HG03575 (cell line): ENCODE results near the gene USP9Y.
"Not testable (repeated sequence)": the region's sequence is repeated elsewhere in the genome, so short reads cannot be mapped to it uniquely, and the experiment has no call there.

Experiments used
- ATAC-seq: cut with Tn5 transposase; IDR thresholded peaks from one replicate; pipeline ENCODE4 v1.9.1; 2021; ENCODE audit not compliant: unreplicated experiment, insufficient number of reproducible peaks, low FRiP score; ENCODE audit errors: extremely low read depth

The USP9Y gene, protein sequence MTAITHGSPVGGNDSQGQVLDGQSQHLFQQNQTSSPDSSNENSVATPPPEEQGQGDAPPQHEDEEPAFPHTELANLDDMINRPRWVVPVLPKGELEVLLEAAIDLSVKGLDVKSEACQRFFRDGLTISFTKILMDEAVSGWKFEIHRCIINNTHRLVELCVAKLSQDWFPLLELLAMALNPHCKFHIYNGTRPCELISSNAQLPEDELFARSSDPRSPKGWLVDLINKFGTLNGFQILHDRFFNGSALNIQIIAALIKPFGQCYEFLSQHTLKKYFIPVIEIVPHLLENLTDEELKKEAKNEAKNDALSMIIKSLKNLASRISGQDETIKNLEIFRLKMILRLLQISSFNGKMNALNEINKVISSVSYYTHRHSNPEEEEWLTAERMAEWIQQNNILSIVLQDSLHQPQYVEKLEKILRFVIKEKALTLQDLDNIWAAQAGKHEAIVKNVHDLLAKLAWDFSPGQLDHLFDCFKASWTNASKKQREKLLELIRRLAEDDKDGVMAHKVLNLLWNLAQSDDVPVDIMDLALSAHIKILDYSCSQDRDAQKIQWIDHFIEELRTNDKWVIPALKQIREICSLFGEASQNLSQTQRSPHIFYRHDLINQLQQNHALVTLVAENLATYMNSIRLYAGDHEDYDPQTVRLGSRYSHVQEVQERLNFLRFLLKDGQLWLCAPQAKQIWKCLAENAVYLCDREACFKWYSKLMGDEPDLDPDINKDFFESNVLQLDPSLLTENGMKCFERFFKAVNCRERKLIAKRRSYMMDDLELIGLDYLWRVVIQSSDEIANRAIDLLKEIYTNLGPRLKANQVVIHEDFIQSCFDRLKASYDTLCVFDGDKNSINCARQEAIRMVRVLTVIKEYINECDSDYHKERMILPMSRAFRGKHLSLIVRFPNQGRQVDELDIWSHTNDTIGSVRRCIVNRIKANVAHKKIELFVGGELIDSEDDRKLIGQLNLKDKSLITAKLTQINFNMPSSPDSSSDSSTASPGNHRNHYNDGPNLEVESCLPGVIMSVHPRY (N-terminal part only)

DNA sequence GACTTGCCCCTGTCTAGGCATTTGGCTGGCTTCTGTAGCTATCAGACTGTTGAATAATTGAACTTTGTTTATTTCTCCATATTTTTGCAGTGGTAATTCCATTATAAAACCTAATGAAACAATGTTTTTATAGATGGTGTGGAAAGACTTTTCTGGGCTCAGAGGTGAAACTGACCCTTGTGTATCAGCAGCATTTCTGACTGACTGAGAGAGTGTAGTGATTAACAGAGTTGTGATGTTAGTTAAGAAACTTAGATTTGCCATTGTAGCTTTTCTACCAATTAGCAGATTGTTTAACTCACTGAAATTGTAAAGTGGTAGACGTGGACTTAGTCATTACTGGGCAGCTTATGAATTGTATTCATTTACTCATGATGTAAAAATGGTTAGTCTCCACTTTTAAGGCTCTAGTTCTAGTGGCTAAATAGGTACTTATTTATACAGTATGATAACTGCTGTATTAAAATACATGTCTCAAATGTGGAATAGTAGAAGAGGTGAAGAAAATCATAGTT lies at the start of gene USP9Y:
USP9Y (plus strand) TSS at position 51 of the 515 bp plus-strand sequence. CDS start 8,217 bp downstream, outside the sequence.
- ATAC-seq, result no peak

DNA sequence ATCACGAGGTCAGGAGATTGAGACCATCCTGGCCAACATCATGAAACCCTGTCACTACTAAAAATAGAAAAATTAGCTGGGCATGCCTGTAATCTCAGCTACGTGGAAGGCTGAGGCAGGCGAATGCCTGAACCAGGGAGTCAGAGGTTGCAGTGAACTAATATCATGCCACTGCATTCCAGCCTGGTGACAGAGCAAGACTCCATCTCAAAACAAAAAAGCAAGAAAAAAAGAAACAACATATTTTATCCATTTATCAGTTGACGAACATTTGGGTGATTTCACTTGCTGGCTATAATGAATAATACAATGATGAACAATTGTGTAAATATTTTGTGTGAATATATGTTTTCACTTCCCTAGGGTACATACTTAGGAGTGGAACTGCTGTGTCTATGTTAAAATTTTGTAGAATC lies 49.4 kb upstream of the USP9Y start:
- ATAC-seq, result no peak

DNA sequence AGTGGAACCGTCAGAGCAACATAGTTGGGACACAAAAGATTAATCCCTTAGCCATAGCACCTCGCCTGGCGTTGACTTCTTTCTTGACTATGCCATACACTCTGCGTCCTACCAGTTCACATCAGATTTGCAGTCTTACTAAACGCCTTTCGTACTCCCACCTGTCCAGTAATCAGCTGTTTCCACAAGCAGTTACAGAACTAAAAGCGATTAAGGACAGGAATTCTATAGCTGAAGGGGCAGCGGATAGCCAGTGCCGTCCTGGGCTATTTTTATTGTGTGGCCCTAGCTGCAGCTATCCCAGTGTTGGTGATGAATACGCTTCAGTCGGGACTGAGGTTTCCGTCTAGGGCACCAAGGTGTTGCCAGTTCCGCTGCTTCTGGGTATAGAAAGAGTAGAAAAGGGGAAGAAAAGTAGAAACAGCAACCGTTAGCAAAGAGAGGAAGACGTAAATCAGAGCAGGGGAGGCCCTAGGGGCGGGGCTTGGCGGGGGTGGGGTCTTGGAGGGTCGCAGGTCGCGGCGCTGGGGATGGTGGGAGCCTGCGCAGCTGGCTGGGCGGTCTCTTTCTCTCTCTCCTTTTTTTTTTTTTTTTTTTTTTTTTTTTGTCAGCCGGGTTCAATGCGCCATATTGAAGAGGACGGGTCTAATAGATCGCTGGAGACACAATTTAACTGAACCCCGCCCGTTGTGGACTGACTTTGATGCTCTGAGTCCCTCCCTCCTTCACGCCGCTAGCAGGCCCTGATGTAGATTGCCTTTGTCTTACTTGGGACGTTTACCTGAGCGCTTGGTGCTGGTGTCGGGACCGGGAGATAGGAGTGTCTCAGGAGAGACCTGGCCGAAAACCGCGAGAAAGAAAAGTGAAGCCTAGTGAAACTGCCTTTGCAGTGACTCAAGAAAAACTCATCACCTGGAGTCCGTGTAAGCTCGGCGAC lies 39.0 kb upstream of the USP9Y start:
- ATAC-seq, result no peak

DNA sequence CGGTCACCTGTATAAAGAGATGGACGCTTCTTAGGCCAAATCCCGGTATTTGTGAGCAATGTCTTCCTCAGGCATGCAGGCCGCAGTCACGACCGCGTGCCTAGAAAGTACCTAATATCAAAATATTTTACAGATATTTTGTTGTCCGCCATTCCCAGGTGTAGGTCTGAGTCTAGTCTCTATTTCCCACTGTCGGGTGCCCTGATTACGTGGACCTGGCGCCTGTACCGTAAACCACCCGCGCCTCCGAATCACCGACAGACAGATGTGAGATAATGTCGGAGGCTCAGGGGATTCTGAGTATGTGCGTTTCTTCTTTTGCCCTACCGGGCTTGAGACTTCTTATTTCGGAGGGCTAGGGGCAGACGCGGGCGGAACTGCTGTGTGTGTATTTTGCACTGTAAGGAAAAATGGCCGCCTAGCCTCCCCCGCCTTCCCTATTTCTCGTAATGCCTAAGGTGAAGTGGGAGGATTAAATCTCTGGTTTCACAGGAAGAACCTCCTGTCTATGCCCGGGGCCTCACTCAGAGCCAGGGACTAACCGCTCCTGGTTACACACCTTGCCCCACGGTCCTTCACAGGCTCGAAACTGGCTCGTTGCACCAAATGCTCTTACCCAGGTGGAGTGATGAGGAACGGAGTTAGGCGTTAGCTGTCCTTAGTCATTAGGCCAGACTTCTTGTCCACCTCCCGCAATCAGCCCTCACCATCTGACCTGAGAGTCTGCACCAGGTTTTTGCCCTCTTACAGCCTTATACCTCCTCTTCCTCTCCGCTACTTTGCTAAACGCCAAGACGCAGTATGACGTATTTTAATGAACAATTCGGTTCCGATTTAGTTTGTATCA lies 38.1 kb upstream of the USP9Y start:
- no peak for ATAC-seq

DNA sequence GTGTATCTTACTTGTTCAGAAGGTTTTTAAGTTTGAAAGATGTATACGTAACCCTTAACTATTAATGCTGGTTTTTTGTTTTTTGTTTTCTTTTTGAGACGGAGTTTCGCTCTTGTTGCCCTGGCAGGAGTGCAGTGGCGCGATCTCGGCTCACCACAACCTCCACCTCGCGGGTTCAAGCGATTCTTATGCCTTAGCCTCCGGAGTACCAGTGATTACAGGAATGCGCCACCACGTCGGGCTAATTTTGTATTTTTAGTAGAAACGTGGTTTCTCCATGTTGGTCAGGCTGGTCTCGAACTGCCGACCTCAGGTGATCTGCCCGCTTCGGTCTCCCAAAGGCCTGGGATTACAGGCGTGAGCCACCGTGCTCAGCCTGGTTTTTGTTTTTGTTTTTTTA lies 37.2 kb upstream of the USP9Y start:
- not testable (repeated sequence) for ATAC-seq

DNA sequence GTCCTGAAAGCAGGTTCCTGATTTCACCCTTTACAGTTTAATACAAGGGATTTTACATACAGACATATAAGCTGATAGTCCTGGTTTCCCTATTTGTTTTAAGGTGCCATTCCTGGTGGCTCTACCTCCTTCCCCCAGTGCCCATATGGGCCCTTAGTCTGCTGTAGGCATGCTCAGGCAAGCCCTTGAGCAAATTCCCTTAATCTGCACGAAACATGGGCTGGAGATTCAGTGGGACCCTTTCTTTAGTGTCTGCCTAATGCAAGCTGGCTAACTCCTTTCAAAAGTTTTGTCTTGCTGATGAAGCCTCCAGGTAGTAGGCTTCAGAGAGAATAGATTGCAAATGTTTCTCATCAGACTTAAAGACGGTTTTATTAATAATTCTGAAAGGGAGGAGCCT lies 22.9 kb upstream of the USP9Y start:
- no peak for ATAC-seq

DNA sequence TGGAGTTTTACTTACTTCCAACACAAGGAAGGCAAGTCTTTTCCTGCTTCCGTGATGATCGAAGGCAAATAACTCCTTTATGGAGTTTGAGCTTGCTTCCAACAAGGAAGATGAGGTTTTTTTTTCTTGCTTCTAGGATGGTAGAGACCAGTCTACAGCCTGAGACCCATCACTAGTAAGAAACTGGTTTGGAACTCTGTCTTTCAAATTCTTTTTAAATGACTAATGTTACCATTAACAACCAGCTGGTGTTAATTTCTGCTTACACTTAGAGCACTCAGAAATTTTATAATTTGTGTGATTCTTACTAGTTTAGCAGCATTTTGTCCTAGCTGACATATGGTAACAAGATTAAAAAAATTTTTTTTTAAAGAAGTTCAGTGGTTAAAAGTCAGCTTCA lies 19.5 kb upstream of the USP9Y start:
- no peak for ATAC-seq

DNA sequence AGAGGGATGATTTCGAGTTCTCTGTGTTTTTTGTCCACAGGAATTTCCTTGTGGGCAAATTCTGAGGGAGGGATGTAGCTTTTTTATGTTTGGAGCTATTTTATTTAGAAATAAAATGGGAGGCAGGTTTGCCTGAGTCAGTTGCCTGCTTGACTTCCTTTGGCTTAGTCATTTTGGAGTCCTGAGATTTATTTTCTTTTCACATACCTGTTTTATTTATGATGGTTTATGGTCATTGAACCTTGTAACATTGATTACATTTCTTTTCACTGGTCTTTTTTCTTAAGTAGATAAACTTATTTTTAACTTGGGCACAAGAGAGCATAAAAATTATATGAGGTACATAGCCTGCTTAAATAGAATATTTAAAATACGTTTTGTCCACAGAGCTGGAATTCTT lies 12.7 kb upstream of the USP9Y start:
- ATAC-seq, result no peak

DNA sequence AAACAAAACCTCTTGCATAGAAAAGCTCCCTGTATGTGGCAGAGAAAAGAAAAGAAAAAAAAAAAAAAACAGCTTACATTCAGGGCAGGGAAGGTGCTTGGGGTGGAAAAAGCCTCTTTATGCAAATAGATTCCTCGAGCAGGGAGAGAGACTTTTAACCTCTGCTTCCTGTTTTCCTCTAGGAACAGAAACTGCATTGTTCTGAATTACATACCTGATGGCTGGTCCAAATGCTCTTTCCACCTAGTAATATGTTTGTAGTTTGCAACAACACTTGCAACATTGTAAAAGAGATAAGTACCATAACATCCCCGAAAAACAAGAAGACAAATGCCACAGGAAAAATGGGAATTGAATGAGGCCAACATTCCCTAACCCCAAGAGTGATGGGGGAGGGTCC lies 944 bp upstream of the USP9Y start:
- ATAC-seq, result no peak

DNA sequence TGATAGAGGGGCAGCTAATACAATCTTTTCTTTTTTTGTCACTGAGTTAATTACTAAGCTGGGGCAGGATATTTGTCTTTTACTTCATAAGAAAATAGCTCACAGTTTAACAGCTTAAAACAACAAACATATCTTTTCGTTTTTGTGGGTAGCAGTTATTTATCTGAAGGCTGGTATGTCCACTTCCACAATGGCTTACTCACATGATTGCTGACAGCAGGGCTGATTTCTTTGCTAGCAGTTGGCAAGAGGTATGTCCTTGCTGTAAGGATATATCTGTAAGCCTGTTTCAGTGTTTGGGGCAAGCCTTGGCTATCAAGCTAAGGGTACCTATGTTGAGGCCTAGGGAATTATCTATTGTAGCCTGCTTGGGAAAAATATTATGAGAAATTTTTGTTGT lies 1.1 kb downstream of the USP9Y start:
- ATAC-seq, result no peak

DNA sequence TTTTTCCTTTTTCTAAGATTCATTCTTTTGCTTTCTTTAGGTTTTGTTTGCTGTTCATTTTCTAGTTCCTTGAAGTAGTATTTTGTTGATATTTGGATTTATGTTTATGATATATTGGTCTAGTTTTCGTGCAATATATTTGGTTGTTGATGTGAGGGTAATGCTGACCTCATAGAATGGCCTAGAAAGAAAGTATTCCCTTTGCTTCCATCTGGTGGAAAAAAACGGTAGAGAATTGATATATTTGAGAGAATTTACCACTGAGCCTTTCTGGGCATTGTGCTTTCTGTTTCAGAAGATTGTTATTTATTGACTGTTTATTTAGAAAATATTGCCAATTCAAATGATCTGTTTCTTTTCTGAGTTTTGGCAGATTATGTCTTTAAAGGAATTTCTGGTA lies 9.4 kb downstream of the USP9Y start:
- ATAC-seq, result no peak

DNA sequence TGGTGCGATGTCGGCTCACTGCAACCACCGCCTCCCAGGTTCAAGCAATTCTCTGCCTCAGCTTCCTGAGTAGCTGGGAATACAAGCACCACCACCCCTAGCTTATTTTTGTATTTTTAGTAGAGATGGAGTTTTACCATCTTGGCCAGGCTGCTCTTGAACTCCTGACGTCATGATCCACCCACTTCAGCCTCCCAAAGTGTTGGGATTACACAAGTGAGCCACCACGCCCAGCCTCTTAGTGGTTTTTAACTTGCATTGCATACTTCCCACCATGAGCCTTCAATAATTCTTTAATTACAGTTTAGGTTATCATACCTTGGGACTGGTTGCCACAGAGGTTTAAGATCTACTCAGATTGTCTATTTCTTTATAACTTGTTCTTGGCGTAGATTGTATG lies 14.3 kb downstream of the USP9Y start:
- ATAC-seq, result no peak

DNA sequence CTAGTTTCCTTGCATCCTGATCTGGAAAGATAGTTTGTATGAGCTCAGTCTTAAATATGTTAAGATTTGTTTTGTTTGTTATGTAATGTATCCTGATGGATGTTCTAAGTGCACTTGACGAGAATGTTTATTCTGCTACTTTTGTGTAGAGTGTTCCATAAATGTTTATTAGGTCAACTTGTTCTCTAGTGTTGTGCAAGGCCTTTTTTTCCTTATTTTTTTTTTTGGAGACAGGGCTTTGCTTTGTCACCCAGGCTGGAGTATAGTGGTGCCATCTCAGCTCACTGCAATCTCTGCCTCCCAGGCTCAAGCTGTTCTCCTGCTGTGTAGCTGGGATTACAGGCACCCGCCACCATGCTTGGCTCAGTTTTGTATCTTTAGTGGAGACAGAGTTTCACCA lies 28.7 kb downstream of the USP9Y start:
- no peak for ATAC-seq

DNA sequence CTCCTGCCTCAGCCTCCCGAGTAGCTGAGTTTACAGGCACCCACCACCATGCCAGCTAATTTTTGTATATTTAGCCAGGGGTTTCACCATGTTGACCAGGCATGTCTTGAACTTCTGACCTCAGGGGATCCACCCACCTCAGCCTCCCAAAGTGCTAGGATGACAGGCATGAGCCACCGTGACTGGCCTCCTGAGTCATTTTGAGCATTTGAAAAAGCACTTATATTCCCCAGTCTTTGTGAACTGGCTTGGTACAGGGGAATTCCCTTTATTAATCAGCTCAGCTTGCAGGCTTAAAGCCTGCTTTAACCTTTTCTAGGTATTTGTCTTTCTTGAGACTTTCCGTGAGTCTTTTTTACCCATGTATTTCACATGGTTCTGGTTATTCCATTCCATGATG lies 32.6 kb downstream of the USP9Y start:
- ATAC-seq, result no peak

DNA sequence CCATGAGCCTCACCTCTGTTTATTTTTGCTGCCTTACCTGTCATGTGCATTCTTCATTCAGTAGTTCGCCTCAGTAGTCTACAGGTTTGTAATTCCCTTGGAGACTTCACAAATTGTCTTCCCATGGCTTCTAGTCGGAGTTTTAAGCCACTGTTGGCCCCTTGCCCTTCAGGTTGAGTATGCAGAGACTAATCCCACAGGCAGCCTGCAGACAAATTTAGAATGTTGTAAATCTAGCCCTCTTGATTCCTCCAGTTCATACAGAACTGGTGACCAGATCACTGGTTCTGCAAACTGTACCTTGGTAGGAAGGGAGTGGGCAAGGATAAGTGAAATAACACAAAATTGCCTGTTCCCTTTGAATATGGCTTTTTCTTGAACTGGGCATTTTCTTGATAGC lies 33.0 kb downstream of the USP9Y start:
- no peak for ATAC-seq

DNA sequence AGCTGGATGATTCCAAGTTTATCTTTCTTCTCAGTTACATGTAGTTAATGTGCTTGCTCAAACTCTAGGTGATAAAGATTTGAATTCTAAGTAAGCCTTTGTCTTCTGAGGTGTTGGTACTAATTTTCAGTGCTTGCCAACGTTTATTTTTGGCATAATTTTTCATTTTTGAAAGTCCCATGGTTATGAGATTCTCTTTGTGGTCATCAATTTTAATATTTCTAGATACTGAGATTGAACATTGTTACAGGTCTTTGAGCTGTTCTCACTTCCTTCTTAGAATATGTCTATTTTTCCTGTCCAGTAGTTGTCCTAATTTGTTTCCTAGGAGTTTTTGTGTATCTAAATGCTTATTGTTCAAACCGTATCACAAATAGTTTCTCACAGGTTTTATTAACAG lies 40.4 kb downstream of the USP9Y start:
- no peak for ATAC-seq

DNA sequence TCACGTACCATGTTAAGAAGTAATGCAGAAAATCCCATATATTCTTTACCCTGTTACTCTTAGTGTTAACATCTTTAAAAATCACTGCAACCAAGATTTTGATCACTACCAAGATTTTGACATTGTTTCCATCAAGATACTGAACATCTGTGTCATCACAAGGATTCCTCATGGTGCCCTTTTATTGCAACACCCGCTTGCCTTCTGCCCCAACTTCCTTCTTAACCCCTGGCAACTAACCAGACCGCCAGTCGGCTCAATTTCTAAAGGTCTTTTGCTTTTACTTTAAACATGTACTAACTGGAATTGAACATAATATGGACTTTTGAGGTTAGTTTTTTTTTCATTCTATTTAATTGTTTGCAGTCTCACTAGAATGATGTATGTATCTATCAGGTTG lies 41.7 kb downstream of the USP9Y start:
- ATAC-seq, result no peak

DNA sequence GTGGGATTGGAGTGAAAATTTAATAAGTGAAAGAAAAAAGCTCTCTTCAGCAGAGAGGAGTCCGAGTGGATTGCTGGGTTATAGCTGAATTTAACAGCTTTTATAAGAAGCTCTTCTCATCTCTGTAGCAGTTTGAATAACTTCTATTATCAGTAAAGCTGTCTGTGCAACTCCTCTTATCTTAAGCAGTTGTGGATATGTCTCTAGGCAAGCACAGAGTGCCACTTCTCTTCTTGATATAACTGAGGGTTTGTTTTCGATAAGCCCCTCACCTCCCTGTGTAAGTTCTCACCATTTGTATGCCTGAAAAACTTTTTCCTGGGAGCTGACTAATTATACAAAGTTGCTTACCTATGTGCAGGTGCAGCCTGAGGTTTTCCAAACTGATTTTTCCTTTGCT lies 43.1 kb downstream of the USP9Y start:
- no peak for ATAC-seq
